Medulla oblongata (tissue), 1 donor: Measurements from ENCODE around the gene CAP2.
"Not testable (repeated sequence)": the region's sequence is repeated elsewhere in the genome, so short reads cannot be mapped to it uniquely, and the experiment has no call there.

Experiments
- DNase-seq: peaks from one replicate; pipeline ENCODE4 v3.0.0-alpha.2; 2015; ENCODE audit errors: extremely low spot score

Gene CAP2

GRCh38 chr6:17580518-17581048 is 187.2 kb downstream of the CAP2 start:
- DNase-seq: peak; percentile 27

- not testable (repeated sequence) for DNase-seq
These were observed 187.9 kb downstream of the CAP2 start for GRCh38 chr6:17581282-17581681.

- DNase-seq: no peak
These were observed 190.4 kb downstream of the CAP2 start for GRCh38 chr6:17583811-17584210.

GRCh38 chr6:17584241-17584803 is 190.9 kb downstream of the CAP2 start:
- peak; percentile 92 for DNase-seq

GRCh38 chr6:17585766-17586490 is 192.5 kb downstream of the CAP2 start:
- no peak for DNase-seq

GRCh38 chr6:17586623-17587022 is 193.2 kb downstream of the CAP2 start:
- not testable (repeated sequence) for DNase-seq

- DNase-seq: no peak
These were observed 194.6 kb downstream of the CAP2 start for GRCh38 chr6:17588011-17588410.

- DNase-seq: no peak
These were observed 196.2 kb downstream of the CAP2 start for GRCh38 chr6:17589406-17590096.

GRCh38 chr6:17591287-17591686 is 197.9 kb downstream of the CAP2 start:
- peak; percentile 26 for DNase-seq

- DNase-seq: no peak
These were observed 199.9 kb downstream of the CAP2 start for GRCh38 chr6:17593246-17593645.

- DNase-seq: no peak
These were observed 202.7 kb downstream of the CAP2 start for GRCh38 chr6:17596085-17596484.

- peak; percentile 97 for DNase-seq
These were observed 206.6 kb downstream of the CAP2 start, which contains the start of gene FAM8A1 for GRCh38 chr6:17599877-17600526. FAM8A1 (plus strand) TSS chr6:17600302; CDS start chr6:17600410, 108 bp downstream.

- peak; percentile 50 for DNase-seq
These were observed 207.4 kb downstream of the CAP2 start for GRCh38 chr6:17600527-17601385.

GRCh38 chr6:17601386-17601703 is 207.9 kb downstream of the CAP2 start:
- no peak for DNase-seq

GRCh38 chr6:17602888-17603287 is 209.5 kb downstream of the CAP2 start:
- DNase-seq: no peak

- DNase-seq: no peak
These were observed 213.2 kb downstream of the CAP2 start for GRCh38 chr6:17606606-17607005.
